Neural crest cell (in vitro differentiated cells): ENCODE data around the gene IGSF23. TPM values are rescaled to one million over a fixed set of nuclear protein-coding genes. Genes with fewer than 3 reads are reported as not detected.
"Not testable (repeated sequence)": the region's sequence is repeated elsewhere in the genome, so short reads cannot be mapped to it uniquely, and the experiment has no call there.

Experiments
- DNase-seq: peaks from one replicate; pipeline ENCODE4 v3.0.0; 2021; ENCODE audit warnings: low read depth, mixed read lengths, low spot score
- H3K27ac Mint-ChIP-seq: one replicate; pipeline ENCODE4 v1.8.0; 2021; ENCODE audit warnings: mild to moderate bottlenecking, mixed read lengths; ENCODE audit not compliant: unreplicated experiment
- H3K27me3 Mint-ChIP-seq: 2 replicates; pipeline ENCODE4 v1.8.0; 2021; ENCODE audit warnings: low read depth, mild to moderate bottlenecking, mixed read lengths
- H3K36me3 Mint-ChIP-seq: 2 replicates; pipeline ENCODE4 v1.8.0; 2021; ENCODE audit warnings: low read depth, mild to moderate bottlenecking, mixed read lengths
- H3K4me1 Mint-ChIP-seq: 2 replicates; pipeline ENCODE4 v1.8.0; 2021; ENCODE audit warnings: mixed read lengths
- H3K4me3 Mint-ChIP-seq: one replicate; pipeline ENCODE4 v1.8.0; 2021; ENCODE audit warnings: mild to moderate bottlenecking, mixed read lengths
- H3K9me3 Mint-ChIP-seq: 2 replicates; pipeline ENCODE4 v1.8.0; 2021; ENCODE audit warnings: mixed read lengths
- CTCF ChIP-seq: fragments of 200-600 bp; sonication (generic); conservative IDR thresholded peaks from 2 replicates; pipeline ENCODE4 v1.5.0; 2021; ENCODE audit warnings: antibody characterized with exemption, mild to moderate bottlenecking
- total RNA-seq: library from RNA; stranded (reverse); gene quantifications from 2 replicates; pipeline ENCODE4 v1.2.1, GENCODE V29; 2021

IGSF23 gene
- total RNA-seq, 1 donor from 2014 or later = not detected

DNA sequence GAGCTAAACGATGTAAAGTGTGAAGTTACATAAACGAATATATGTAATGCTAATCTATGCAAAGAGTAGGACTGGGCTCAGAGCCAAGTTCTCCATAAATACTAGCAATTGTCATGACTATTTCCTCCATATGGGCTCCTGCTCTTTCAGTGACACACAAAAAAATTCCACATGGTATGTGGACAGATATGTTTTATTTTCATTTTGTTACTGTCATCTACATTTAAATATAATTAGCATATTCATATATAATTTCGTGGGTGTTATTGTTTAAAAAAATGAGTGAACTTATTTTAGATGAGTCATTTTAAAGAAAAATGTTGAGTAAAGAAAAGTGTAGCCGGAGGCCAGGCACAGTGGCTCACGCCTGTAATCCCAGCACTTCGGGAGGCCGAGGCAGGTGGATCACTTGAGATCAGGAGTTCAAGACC is 5.0 kb upstream of the IGSF23 start:
- no peak for TF ChIP-seq CTCF
- Mint-ChIP-seq H3K36me3 (no peaks in the 10 kb centered on the region), H3K4me1 (peaks cover 4% of the 10 kb centered on the region), H3K27me3 (peaks cover 19% of the 10 kb centered on the region), H3K4me3 (no peak overlapping the region), H3K27ac (no peak overlapping the region), H3K9me3 (peaks cover 4% of the 10 kb centered on the region)
- DNase-seq = no peak

- Mint-ChIP-seq H3K4me1 (peaks cover 4% of the 10 kb centered on the region), H3K27me3 (peaks cover 13% of the 10 kb centered on the region), H3K27ac (no peak overlapping the region), H3K4me3 (no peak overlapping the region), H3K36me3 (no peaks in the 10 kb centered on the region), H3K9me3 (peaks cover 4% of the 10 kb centered on the region)
- no peak for DNase-seq
- no peak for TF ChIP-seq CTCF
Measured at GRCh38 chr19:44609219-44609618, 4.1 kb upstream of the IGSF23 start.

- not testable (repeated sequence) for H3K4me3 Mint-ChIP-seq, H3K4me1 Mint-ChIP-seq, H3K27ac Mint-ChIP-seq, DNase-seq, H3K9me3 Mint-ChIP-seq, H3K36me3 Mint-ChIP-seq, H3K27me3 Mint-ChIP-seq
Measured at GRCh38 chr19:44610497-44610896, 2.9 kb upstream of the IGSF23 start.

GRCh38 chr19:44611812-44612295 is 1.5 kb upstream of the IGSF23 start:
- Mint-ChIP-seq H3K27ac (no peak overlapping the region), H3K4me3 (no peak overlapping the region), H3K9me3 (peaks cover 4% of the 10 kb centered on the region), H3K27me3 (peaks cover 6% of the 10 kb centered on the region), H3K4me1 (peaks cover 3% of the 10 kb centered on the region), H3K36me3 (no peaks in the 10 kb centered on the region)
- TF ChIP-seq CTCF = no peak
- DNase-seq = no peak

GRCh38 chr19:44614313-44614712 is 950 bp downstream of the IGSF23 start:
- no peaks in the 10 kb centered on the region for H3K9me3 Mint-ChIP-seq
- peaks cover 5% of the 10 kb centered on the region for H3K27me3 Mint-ChIP-seq
- H3K36me3 Mint-ChIP-seq = no peaks in the 10 kb centered on the region
- DNase-seq = no peak
- TF ChIP-seq CTCF = no peak
- no peaks in the 10 kb centered on the region for H3K4me1 Mint-ChIP-seq
- H3K27ac Mint-ChIP-seq = no peak overlapping the region
- H3K4me3 Mint-ChIP-seq = no peak overlapping the region

DNA sequence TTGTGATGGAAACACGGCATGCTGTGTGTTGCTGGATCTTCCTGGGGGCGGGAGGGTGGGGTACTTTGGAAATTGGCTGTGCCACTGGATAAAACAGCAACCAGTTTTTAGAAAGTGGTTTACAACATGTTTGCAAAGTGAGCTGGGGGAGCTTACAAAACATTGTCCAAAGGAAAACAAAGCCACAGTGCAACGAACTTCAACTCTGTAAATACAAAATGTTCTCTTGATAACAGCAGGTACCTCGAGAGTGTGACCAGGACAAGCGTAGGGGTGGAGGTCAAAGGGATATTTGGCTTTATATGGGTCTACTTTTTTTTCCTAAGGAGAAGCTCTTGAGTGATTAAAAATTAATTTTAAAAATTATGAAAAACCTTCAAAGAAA is 2.5 kb downstream of the IGSF23 start:
- DNase-seq = no peak

More for the DNA sequence above, 2.5 kb downstream of the IGSF23 start:
- Mint-ChIP-seq H3K27ac (no peak overlapping the region), H3K36me3 (no peaks in the 10 kb centered on the region), H3K9me3 (no peaks in the 10 kb centered on the region), H3K4me3 (no peak overlapping the region), H3K4me1 (no peaks in the 10 kb centered on the region), H3K27me3 (peaks cover 2% of the 10 kb centered on the region)
- no peak for TF ChIP-seq CTCF
